Stimulated activated CD4-positive, alpha-beta T cell treated with anti-CD3 and anti-CD28 coated beads, Interleukin-1b, Interleukin-23, amount 100 ng/mL, for 1 hour (primary cell): ENCODE measurements around the gene CRACDL.
"Not testable (repeated sequence)": the region's sequence is repeated elsewhere in the genome, so short reads cannot be mapped to it uniquely, and the experiment has no call there.

Experiments used
- DNase-seq, 2 donors: peaks; one replicate each; pipeline ENCODE4 v3.0.0-alpha.2; 2020; ENCODE audit warnings: low read depth in 2 of 2

The CRACDL gene

GRCh38 chr2:98907966-98908905, 27.8 kb downstream of the CRACDL start:
- DNase-seq: no peak

- no peak for DNase-seq
These were observed 28.6 kb downstream of the CRACDL start for GRCh38 chr2:98907385-98907784.

- no peak for DNase-seq
These were observed 32.1 kb downstream of the CRACDL start for GRCh38 chr2:98903767-98904485.

- DNase-seq: no peak
These were observed 33.0 kb downstream of the CRACDL start for GRCh38 chr2:98903064-98903355.

- DNase-seq: no peak
These were observed 33.6 kb downstream of the CRACDL start for GRCh38 chr2:98902209-98903063.

GRCh38 chr2:98901702-98902101, 34.3 kb downstream of the CRACDL start:
- DNase-seq: no peak

GRCh38 chr2:98901291-98901690, 34.7 kb downstream of the CRACDL start:
- DNase-seq: no peak

- DNase-seq: no peak
These were observed 35.3 kb downstream of the CRACDL start for GRCh38 chr2:98900721-98901120.

GRCh38 chr2:98899703-98900078, 36.3 kb downstream of the CRACDL start:
- not testable (repeated sequence) for DNase-seq

GRCh38 chr2:98899041-98899702, 36.9 kb downstream of the CRACDL start:
- no peak for DNase-seq

GRCh38 chr2:98898423-98898841, 37.6 kb downstream of the CRACDL start:
- no peak for DNase-seq

- no peak for DNase-seq
These were observed 38.3 kb downstream of the CRACDL start for GRCh38 chr2:98897746-98898145.

GRCh38 chr2:98896944-98897343, 39.1 kb downstream of the CRACDL start:
- DNase-seq: no peak

GRCh38 chr2:98896416-98896815, 39.6 kb downstream of the CRACDL start:
- no peak for DNase-seq

GRCh38 chr2:98895901-98896300, 40.1 kb downstream of the CRACDL start:
- no peak for DNase-seq

GRCh38 chr2:98895221-98895620, 40.8 kb downstream of the CRACDL start:
- no peak for DNase-seq

- DNase-seq: no peak
These were observed 41.6 kb downstream of the CRACDL start for GRCh38 chr2:98894331-98895000.

GRCh38 chr2:98893911-98894321, 42.1 kb downstream of the CRACDL start:
- no peak for DNase-seq

GRCh38 chr2:98892871-98893270, 43.2 kb downstream of the CRACDL start:
- DNase-seq: no peak

GRCh38 chr2:98891591-98891990, 44.4 kb downstream of the CRACDL start:
- DNase-seq: no peak

GRCh38 chr2:98886066-98886554, 49.9 kb downstream of the CRACDL start:
- DNase-seq: no peak
